ENCODE measurements around the gene PDE4D.
"Not testable (repeated sequence)": the region's sequence is repeated elsewhere in the genome, so short reads cannot be mapped to it uniquely, and the experiment has no call there.

The PDE4D gene

DNA sequence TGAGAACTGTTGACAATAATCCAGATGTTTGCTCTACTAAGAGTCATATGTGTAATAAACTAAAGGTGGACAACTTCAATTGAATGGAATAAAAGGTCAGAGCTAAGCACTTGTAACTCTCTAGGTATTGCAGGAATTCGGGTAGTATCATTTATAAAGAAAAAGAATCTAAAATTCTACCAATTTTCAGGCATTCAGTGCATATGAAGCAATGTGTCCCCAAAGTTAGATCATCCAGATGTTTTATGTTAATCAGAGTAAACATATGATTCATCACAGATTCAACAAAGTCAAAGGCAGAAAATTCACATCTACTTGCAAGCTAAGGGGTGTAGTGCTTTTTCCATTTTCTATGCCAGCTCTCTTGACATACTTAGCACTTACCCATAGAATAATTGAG, 477.1 kb downstream of the PDE4D start:
- DNase-seq (ENCODE audit: low read depth) = no peak

DNA sequence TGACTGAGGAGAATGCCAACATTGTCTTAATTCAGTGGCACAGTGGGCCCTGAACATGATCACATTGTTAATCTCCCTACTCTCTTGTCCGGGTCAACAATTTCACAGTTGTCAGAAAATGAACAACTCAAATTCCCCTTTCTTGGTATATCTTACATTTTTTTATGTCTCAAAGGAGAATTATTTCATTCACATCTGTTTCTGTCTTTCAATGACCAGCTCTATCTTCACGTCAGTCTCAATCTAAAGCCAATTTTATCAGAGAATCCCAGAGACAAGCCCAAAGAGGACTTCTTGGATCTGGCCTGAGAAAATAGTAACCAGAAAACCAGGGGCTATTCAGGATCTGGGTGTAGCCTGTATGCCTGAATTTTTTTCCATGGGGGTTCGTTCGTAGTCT, 477.5 kb downstream of the PDE4D start:
- no peak for DNase-seq (ENCODE audit: low read depth)

DNA sequence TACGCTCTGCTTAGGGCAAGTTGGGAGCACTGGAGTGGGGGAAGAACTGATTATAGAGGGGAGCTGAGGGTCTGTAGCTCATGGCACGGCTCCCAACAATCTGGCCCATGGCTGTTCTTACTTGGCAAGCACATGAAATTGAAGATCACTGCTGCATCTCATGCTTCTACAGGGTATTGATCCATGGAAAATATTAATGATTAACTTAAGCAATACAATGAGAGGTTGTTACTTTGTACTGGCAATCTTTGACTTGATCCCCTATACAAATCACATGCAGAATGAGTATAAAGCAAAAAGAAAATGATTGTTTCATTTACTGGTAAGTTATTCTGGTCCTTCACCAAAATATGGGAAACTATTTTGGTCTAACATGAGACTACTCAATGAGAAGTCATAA, 481.1 kb downstream of the PDE4D start:
- no peak for DNase-seq (ENCODE audit: low read depth)

DNA sequence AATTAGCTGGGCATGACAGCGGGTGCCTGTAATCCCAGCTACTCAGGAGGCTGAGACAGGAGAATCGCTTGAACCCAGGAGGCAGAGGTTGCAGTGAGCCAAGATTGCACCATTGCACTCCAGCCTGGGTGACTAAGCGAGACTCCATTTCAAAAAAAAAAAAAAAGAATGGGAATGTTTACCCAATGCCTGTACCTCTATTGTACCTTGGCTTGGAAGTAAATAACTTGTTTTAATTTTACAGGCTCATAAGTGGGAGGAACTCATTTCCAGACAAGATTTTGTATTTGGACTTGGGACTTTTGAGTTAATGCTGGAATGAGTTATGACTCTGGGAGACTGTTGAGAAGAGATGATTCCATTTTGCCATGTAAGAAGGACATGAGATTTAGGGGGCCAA, 484.5 kb downstream of the PDE4D start:
- DNase-seq (ENCODE audit: low read depth) = not testable (repeated sequence)

DNA sequence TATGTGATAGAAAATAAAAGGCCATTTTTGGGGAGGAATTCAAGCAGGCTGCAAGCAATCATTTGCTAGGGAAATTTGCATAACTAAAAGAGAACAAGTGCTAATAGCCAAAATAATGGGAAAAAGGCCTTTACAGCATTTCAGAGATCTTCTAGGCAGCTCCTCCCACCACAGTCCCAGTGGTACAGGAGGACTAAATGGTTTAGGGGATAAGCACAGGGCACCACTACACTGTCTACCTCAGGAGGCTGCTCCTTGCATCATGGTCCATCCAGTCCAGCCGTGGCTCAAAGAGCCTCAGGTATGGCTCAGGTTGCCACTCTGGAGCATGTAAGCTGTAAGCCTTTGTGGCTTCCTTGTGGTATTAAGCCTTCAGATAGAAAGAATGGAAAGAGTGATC, 485.6 kb downstream of the PDE4D start:
- DNase-seq (ENCODE audit: low read depth) = no peak

DNA sequence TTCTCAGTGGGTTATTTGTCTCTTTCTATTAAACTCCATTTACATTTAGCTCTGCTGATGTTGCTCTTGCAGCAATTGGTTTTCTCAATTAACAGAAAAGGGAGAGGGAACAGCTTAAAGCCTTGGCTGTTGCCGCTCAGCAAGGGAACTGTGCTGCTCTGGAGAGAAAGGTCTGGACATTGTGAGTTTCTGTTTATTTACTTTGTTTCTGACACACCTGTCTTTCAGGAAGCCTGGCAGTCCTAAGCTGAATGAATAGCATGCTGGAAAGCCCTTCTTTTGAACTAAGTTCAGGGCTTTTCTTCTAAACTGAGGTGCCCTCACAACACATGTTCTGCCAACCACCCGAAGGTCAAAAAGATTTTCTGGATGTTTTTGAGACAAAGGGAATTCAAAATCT, 491.9 kb downstream of the PDE4D start:
- no peak for DNase-seq (ENCODE audit: low read depth)

DNA sequence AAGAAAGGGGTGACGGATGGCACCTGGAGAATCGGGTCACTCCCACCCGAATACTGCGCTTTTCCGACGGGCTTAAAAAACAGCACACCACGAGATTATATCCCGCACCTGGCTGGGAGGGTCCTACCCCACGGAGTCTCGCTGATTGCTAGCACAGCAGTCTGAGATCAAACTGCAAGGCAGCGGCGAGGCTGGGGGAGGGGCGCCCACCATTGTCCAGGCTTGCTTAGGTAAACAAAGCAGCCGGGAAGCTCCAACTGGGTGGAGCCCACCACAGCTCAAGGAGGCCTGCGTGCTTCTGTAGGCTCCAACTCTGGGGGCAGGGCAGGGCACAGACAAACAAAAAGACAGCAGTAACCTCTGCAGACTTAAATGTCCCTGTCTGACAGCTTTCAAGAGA, 498.6 kb downstream of the PDE4D start:
- DNase-seq (ENCODE audit: low read depth) = not testable (repeated sequence)

DNA sequence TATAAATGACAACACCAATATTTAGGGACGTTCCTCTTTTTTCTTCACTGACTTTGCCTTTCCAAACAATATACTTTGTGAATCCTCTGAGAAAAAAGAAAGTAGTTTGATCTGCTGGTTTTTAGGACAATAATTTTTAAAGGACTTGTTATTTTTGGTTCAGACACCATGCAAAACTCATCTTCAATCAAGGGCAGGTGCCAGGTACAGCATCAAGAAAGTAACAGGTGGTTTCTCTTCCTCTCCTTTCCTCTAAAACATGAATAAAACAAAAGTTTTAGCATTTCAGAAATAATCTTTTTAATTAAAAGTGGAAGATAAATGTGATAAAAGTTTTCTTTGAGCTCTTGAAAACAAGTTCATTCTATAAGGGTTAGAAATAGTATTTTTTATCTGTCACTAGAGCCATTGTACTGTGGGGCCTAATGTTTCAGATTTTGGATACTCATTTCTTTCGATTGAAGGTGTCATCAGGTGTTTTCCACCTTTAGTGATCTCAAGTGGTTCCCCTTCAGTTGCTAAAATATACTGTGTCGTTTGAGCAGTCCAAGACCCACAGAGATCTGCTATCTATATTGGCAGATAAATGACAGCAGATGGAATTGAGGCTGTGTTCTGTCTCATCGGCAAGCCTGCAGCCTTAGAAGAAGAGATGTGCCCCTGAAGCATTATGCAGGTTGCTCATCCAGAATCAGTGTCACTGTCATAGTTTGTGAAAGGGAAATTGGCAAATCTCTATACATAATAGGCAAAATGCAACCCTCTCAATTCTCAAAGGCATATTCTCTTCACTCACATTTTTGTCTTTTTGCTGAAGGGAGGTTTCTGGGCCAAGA, 499.7 kb downstream of the PDE4D start:
- DNase-seq (ENCODE audit: low read depth) = no peak

DNA sequence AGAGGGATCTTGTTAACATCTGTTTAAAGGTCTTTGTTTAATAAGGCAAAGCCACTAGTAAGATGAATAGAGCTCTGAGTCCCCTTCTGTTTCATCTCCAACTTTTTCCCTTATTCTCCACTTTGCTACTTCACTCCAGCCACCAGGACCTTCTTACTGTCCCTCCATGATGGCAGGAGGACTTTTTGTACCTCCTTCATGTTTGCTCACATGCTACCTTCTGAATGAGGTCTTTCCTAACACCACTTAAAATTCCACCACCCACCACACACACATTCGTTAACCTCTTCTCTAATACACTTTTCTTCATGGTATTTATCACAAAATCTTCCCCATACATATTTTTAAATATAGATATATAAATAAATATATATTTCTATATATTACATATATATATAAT, 501.9 kb downstream of the PDE4D start:
- DNase-seq (ENCODE audit: low read depth) = no peak

DNA sequence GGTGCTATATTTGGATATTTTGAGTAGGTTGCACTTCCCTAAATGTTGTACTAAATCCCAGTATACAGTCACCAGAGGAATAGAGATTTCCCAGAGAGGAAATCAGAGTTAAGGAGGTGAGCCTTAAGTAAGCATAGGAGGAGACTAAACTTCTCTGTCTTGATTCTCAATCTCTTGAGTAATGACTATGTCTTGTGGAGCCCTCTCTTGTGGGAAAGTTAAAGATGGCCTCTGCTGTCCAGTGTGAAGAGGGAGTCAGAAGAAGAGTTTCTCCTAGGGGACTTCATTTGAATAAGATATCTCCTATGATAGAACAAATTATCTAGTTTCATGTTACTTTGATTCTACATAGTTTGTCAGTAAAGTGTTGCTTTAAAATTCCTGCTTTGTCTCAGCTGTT, 502.5 kb downstream of the PDE4D start:
- DNase-seq (ENCODE audit: low read depth) = no peak

DNA sequence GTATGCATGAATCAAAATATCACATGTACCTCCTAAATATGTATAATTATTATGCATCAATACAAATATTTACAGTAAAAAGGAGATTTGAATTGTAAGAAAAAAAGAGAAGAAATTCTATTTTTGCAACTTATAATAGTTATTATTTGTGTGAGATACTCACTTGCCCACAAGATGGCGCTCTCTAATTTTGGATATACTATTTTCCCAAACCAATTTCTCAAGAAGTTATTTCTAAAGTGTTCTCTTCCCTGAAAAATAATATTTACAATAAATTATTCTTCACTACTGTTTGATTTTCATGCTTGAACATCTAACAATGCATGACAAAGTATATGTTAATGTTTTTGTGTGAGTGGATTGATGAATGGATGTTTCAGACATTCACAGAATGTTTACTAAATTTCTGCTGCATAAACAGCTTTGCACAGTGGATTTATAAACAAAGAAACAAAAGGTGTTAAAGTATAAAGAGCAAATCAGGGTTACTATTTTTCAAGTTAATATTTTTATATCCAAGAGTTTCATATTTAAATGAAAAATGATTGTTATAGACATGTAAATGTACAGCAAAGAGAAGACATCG, 503.4 kb downstream of the PDE4D start:
- no peak for DNase-seq (ENCODE audit: low read depth)

DNA sequence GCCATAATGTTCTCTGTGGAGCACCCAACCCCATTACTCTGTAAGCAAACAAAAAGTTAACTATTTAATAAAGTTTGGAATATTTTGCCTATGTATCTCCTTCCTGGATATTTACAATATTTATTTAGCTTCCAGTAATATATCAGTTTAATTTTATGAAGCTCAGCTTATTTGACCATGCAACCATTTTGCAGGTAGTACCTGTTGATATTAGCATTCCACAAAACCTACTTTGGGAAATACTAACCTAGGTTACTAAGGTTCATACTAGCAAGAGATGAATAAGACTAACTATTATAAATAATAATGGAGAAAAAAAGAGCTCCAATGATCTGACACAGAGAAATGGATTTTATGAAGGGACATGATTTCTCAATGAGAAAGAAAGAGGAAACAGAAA, 506.4 kb downstream of the PDE4D start:
- DNase-seq (ENCODE audit: low read depth) = no peak

DNA sequence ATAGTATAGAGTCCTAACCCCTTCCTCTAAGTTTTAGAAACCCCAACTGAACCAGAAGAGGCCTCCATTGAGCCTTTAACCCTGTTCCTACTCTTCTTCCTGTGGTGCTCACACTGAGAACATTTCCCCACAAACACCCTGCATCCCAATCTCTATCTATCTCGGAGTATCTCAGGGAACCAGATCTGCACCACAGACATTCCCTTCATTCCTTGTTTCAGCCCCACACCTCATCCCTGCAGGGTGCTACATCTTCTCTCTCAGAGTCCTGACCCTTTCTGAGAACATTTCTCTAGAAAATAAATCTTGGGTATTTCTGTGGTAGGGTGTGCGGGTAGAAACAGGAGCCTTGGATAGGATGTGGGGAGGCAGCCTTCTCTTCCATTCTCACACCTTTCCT, 507.8 kb downstream of the PDE4D start:
- no peak for DNase-seq (ENCODE audit: low read depth)

DNA sequence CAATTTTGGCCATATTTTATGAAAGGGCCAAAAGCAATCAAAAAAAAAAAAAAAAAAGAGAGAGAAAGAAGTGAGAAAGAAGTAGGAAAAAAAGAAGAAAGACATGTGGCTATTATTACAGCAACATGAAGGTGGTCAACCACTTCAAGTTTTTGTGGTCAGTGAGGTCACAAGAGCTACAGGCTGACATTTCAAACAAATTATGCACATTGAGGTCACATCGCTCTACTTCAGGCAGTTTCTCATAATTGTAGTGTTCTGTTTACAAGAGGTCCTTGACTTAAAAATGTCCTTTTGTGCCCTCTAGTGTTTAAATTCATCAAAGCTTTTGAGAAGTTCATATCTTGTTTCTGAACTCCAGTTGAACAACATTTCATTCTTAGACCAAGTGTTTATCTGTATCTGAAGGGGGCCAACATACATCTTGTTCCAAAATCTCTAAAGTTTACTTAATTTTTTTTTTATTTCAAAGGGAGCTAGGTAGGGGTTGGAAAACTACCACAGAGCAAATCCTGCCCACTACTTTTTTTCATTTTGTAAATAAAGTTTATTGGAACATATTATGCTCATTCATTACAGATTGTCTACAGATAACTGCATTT, 513.1 kb downstream of the PDE4D start:
- no peak for DNase-seq (ENCODE audit: low read depth)

DNA sequence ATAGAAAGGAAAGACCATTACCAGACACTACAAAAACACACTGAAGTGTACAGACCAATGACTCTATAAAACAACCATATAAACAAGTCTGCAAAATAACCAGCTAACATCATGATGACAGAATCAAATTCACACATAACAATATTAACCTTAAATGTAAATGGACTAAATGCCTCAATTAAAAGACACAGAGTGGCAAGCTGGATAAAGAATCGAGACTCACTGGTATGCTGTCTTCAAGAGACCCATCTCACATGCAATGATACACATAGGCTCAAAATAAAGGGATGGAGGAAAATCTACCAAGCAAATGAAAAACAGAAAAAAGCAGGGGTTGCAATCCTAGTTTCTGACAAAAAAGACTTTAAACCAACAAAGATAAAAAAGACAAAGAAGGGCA, 519.5 kb downstream of the PDE4D start:
- not testable (repeated sequence) for DNase-seq (ENCODE audit: low read depth)

DNA sequence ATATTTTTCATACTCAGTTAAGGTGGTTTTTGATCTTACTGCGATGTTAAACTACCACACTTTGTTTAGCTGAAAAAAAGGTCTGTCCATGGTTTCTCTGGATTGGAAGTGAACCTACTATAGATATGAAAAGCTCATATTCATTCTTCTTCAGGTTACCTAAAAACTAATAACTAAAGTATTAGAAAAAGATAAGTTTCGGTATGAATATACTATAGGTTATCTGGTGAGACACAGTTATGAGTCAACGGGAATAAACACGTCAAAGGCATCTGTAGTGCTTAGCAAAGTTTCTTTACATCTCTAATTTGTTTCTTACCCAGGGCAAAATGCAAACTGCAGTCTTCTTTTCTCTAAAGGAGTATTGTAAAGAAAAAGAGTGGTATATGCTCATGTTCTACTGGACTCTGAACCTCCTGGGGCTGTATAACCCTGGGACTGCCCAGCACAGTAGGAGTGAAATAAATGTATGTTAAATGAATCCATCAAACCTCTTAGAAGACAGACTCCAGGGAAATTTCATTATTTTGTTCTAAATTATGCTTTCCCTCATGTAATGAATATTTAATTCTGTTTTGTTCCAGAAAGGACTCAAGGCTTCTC, 521.9 kb downstream of the PDE4D start:
- DNase-seq (ENCODE audit: low read depth) = no peak

DNA sequence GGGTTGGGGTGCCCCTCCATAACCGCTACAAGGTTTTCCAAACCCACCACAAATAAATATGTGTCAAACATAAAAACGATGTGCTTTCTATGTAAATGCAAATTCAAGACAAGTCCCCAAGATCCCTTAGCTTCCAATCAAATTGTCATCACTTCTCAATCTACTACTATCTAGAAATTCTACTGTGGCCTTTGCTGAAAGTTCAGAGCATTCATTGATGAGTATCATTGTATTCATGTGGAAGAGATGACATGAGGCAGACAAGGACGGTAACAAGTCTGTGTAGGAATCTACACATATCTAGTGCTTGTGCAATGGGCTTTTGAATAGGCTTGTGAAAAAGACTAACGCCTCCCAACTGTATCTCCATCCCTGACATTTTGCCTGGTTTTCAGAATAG, 524.6 kb downstream of the PDE4D start:
- no peak for DNase-seq (ENCODE audit: low read depth)

DNA sequence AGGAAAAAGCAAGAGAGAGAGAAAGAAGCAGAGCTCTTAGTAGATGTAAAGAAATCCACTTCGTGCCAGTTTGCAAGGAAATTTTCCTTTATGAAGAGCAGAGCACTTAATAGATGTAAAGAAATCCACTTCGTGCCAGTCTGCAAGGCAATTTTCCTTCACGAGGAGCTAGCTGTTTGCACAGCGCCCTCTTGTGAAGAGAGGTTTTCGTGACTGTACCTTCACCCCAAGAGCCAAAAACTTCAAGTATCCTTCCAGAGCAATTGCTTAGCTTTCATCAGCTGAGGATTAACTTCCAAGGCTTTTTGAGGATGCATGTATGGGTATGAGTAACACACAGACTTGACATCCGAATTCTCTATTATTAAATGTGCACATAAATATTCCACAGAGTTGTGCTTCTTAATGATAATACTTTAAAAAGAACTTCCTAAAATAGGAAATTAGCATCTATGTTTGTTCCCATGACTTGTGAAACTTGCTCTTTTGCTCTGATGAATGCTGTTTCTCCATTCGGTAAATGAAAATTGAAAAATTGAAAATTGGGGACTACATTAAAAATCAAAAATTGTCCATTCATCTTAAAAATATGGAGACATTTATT, 525.6 kb downstream of the PDE4D start:
- no peak for DNase-seq (ENCODE audit: low read depth)

DNA sequence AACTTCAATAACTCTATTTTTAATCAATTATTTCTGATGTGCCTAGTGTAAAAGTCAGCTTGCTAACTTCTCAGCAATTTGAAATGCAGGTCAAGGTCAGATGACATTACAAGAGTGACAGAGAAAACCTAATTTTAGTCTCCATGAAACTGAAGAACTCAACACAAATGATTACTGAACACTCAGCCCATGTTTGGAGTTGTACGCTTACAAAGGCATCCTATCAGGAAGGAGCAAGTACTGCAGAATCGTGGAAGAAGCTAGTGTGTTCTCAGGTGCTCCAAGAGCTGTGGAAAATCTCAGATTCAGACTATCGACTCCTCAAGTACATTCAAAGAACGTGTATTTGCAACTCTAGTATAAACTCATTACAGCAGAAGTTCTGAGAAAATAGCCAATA, 526.7 kb downstream of the PDE4D start:
- no peak for DNase-seq (ENCODE audit: low read depth)

DNA sequence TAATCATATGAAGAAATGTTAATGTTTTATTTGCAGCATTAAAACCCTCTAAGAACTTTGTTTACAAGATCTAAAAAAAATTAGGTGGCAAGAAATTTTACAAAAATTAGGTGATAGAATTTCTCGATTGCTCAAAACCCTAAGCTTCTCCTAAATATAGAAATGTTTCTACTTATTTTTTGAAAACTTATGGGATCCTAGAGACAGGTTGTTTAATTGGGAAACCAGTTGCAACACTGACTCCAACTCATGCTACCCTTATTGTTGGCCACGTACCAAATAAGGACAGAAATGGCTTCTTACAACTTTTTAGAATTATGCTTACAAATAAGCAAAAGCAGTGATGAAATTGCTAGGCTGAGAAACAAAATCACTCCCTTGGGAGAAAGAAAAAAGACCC, 531.1 kb downstream of the PDE4D start:
- no peak for DNase-seq (ENCODE audit: low read depth)

DNA sequence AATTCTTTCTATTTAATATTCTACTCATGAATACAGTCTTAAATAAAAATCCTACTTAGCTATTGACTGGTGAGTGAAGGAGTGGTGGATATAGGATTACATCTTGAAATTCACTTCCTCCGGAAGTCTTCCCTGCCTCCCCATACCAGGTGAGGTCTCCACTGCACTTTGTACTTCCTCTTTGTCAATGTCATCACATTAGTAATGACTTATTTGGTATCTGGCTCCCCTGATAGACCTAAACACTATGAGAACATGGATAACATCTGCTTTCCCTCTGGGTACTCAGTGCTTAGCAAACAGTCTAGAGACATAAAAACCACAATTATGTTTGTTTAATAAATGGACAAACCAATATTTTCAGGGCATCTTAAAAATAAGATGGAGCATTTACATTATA, 532.1 kb downstream of the PDE4D start:
- no peak for DNase-seq (ENCODE audit: low read depth)

DNA sequence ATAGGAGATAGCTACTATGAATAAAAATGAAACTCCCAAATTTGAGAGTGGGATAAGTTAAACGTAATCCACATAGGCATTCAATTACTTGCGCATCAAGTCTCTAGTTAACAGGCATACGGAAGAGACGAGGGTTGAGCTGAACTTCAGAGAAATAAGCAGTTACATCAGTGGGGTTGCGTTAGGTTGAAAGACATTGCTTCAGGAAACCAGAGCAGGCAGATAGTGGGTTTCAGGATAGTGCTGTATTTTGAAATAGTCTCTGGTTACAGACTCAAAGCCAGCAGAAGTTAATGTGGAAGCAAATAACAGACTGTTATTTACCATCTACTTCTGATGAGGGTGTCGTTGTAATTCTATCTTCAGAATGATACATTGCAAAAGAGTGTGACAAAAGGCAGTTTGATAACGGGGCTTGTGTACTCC, 533.4 kb downstream of the PDE4D start:
- no peak for DNase-seq (ENCODE audit: low read depth)
